A673 (cell line): ENCODE measurements around the gene SH3GL3. TPM values are rescaled to one million over a fixed set of nuclear protein-coding genes. Genes with fewer than 3 reads are reported as not detected.

Experiments
- BruUV-seq: library from RNA; stranded (reverse); fragments of 400-500 nt; replicated peaks from 2 replicates; lab custom pipeline; 2021; lab: Mats Ljungman, UMichigan
- CTCF ChIA-PET: fragments of 300-600 bp; sonication (Branson Sonifier 250); formaldehyde crosslinking; loops from one replicate; lab custom pipeline; 2022; ENCODE audit warnings: antibody characterized with exemption; lab: Charles Lee
- POLR2A ChIA-PET: fragments of 300-600 bp; sonication (Branson Sonifier 250); formaldehyde crosslinking; loops from one replicate; lab custom pipeline; 2022; ENCODE audit warnings: antibody characterized with exemption; ENCODE audit not compliant: low non-redundant PET; lab: Charles Lee
- DNase-seq: peaks from one replicate; pipeline ENCODE4 v3.0.0-alpha.2; 2015; ENCODE audit warnings: low spot score
- H3K27ac ChIP-seq: fragments of 200-600 bp; sonication (generic); 2 replicates; pipeline ENCODE4 v1.5.1; 2016; ENCODE audit warnings: mixed run types, low read depth, mild to moderate bottlenecking, mixed read lengths, antibody characterized with exemption, low read length; ENCODE audit not compliant: poor library complexity, severe bottlenecking
- H3K27me3 ChIP-seq: fragments of 200-600 bp; sonication (generic); replicated peaks from 2 replicates; pipeline ENCODE4 v1.6.1; 2017; ENCODE audit warnings: mixed run types, low read depth, mild to moderate bottlenecking, mixed read lengths, antibody characterized with exemption, low read length; ENCODE audit not compliant: insufficient read depth, poor library complexity
- H3K36me3 ChIP-seq: fragments of 200-600 bp; sonication (generic); 2 replicates; pipeline ENCODE4 v1.6.1; 2016; ENCODE audit warnings: mixed run types, mild to moderate bottlenecking, mixed read lengths, antibody characterized with exemption, low read length; ENCODE audit not compliant: insufficient read depth, poor library complexity, severe bottlenecking
- H3K4me1 ChIP-seq: fragments of 200-600 bp; sonication (generic); 2 replicates; pipeline ENCODE4 v1.6.1; 2017; ENCODE audit warnings: mixed run types, mild to moderate bottlenecking, mixed read lengths, antibody characterized with exemption, low read length; ENCODE audit not compliant: insufficient read depth, poor library complexity, severe bottlenecking
- H3K4me3 ChIP-seq: fragments of 200-600 bp; sonication (generic); 2 replicates; pipeline ENCODE4 v1.5.1; 2016; ENCODE audit warnings: low read depth, mixed run types, mild to moderate bottlenecking, mixed read lengths, low read length; ENCODE audit not compliant: poor library complexity, severe bottlenecking
- H3K9me3 ChIP-seq: fragments of 200-600 bp; sonication (generic); 2 replicates; pipeline ENCODE4 v1.6.1; 2016; ENCODE audit warnings: mixed run types, low read depth, mild to moderate bottlenecking, mixed read lengths, antibody characterized with exemption, low read length; ENCODE audit not compliant: poor library complexity, severe bottlenecking
- CTCF ChIP-seq: fragments of 300-800, 200-600 bp; sonication (generic); conservative IDR thresholded peaks from 2 replicates; pipeline ENCODE4 v1.5.1; 2017; ENCODE audit warnings: low read depth, mild to moderate bottlenecking, antibody characterized with exemption, low read length, moderate library complexity, mixed read lengths
- EZH2 ChIP-seq: fragments of 200-600 bp; sonication (generic); IDR thresholded peaks from 2 replicates; pipeline ENCODE4 v1.6.1; 2017; ENCODE audit warnings: borderline replicate concordance, low read depth, mild to moderate bottlenecking, mixed read lengths, antibody characterized with exemption, low read length; ENCODE audit not compliant: poor library complexity, severe bottlenecking
- intact Hi-C: fragments of 100-400 bp; cut with micrococcal nuclease; formaldehyde crosslinking; loops from one replicate; pipeline ENCODE4 v1.10.0; 2022; ENCODE audit not compliant: unreplicated experiment
- total RNA-seq: library from RNA; stranded (reverse); gene quantifications from 2 replicates; pipeline ENCODE4 v1.2.3, GENCODE V29; 2021

The SH3GL3 gene
- total RNA-seq, 1 experiment from 2014 or later, result 25.6 TPM

DNA sequence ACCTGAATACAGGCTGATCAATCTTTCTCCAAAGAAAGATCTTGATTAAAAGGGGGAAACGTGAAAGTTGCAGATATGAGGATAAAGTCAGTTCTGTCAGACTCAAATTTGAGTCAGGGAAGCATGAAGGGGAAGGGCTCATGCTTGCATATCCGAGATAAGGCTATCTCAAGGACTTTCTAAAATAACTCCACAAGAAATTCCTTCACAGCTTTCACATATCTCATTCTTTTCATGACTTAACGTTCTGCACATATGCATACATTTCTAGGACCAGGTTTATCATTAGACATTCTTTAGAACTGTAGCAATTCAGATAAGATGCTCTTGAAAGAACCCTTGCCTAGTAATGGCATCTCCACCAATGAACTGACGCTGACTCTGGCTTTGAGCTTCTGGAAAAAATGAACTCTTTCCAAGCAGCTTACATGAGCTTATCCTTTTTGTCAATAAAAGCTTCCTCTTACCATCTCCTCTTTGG is 15.9 kb downstream of the SH3GL3 start:
- no TSS peak for BruUV-seq
- H3K4me1 ChIP-seq, result peaks cover 4% of the 10 kb centered on the region
- DNase-seq, result no peak
- POLR2A ChIA-PET, result no interaction called here
- H3K27me3 ChIP-seq, result no peaks in the 10 kb centered on the region
- TF ChIP-seq CTCF (no peak), EZH2 (no peak)
- no peak overlapping the region for H3K27ac ChIP-seq
- no peak overlapping the region for H3K4me3 ChIP-seq
- no peaks in the 10 kb centered on the region for H3K9me3 ChIP-seq
- no peaks in the 10 kb centered on the region for H3K36me3 ChIP-seq
- CTCF ChIA-PET, result no interaction called here
- intact Hi-C loops, result no loop called here

DNA sequence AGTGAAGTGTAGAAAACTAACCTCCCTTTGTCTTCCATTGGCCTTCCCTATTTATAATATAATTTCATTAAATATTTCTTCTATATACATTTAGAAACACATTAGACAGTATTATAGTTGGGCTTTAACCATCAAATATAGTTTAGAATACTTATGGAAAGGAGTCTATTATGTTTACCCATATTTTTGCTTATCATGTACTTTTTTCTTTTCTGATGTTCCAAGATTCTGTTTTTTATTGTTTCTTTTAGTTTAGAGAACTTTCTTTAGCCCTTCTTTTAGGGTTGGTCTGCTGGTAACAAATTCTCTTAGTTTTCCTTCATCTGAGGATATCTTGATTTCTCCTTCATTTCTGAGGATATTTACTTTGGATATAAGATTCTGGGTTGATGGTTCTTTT is 23.7 kb downstream of the SH3GL3 start:
- intact Hi-C loops, result no loop called here
- TF ChIP-seq EZH2, result no peak
- TF ChIP-seq CTCF, result no peak
- Histone ChIP-seq H3K36me3 (no peaks in the 10 kb centered on the region), H3K4me1 (no peaks in the 10 kb centered on the region), H3K27me3 (no peaks in the 10 kb centered on the region), H3K9me3 (no peaks in the 10 kb centered on the region), H3K4me3 (no peak overlapping the region), H3K27ac (no peak overlapping the region)
- CTCF ChIA-PET, result no interaction called here
- DNase-seq, result no peak
- POLR2A ChIA-PET, result no interaction called here
- no TSS peak for BruUV-seq

GRCh38 chr15:83471307-83471866 is 24.2 kb downstream of the SH3GL3 start:
- no peak overlapping the region for H3K27ac ChIP-seq
- CTCF ChIA-PET, result no interaction called here
- no peaks in the 10 kb centered on the region for H3K9me3 ChIP-seq
- no peak overlapping the region for H3K4me3 ChIP-seq
- no TSS peak for BruUV-seq
- H3K36me3 ChIP-seq, result no peaks in the 10 kb centered on the region
- no peaks in the 10 kb centered on the region for H3K4me1 ChIP-seq
- H3K27me3 ChIP-seq, result no peaks in the 10 kb centered on the region
- intact Hi-C loops, result no loop called here
- TF ChIP-seq EZH2 (no peak), CTCF (no peak)
- POLR2A ChIA-PET, result no interaction called here
- no peak for DNase-seq
